Prostate gland (tissue), 2 donors: ENCODE results near the gene CSNK2A1. TPM values are rescaled to one million over a fixed set of nuclear protein-coding genes. Genes with fewer than 3 reads are reported as not detected.
"Not testable (repeated sequence)": the region's sequence is repeated elsewhere in the genome, so short reads cannot be mapped to it uniquely, and the experiment has no call there.

Experiments
- DNase-seq: peaks from one replicate; pipeline ENCODE4 v3.0.0-alpha.2; 2019; ENCODE audit warnings: low spot score
- H3K27ac ChIP-seq, 2 donors: fragments of 200-600 bp; sonication (generic); 2 replicates each; pipeline ENCODE4 v1.5.1; 2017 to 2019
- H3K27me3 ChIP-seq: fragments of 200-600 bp; sonication (generic); replicated peaks from 2 replicates; pipeline ENCODE4 v1.5.1; 2019; ENCODE audit not compliant: insufficient read depth
- H3K36me3 ChIP-seq, 2 donors: fragments of 200-600 bp; sonication (generic); 1 replicate in 1 of 2; 2 replicates in 1 of 2; pipeline versions ENCODE4 v1.5.1 to v1.8.1; 2017 to 2019
- H3K4me1 ChIP-seq: fragments of 200-600 bp; sonication (generic); replicated peaks from 2 replicates; pipeline ENCODE4 v1.5.1; 2019
- H3K4me3 ChIP-seq, 2 donors: fragments of 200-600 bp; sonication (generic); 2 replicates each; pipeline ENCODE4 v1.5.1; 2017 to 2019
- H3K9me3 ChIP-seq: fragments of 200-600 bp; sonication (generic); 2 replicates; pipeline ENCODE4 v1.5.1; 2017
- POLR2A ChIP-seq: fragments of 450-650 bp; IDR thresholded peaks from one replicate; pipeline ENCODE4 v1.6.1; 2016; ENCODE audit warnings: antibody characterized with exemption, mild to moderate bottlenecking
- POLR2AphosphoS5 ChIP-seq: sonication (generic); formaldehyde crosslinking; IDR thresholded peaks from one replicate; pipeline ENCODE4 v1.6.1; 2017; ENCODE audit warnings: antibody characterized with exemption
- WGBS: methylation state at CpG from one replicate; pipeline ENCODE4 v1.1.5; 2018; 5-methylcytosine and 5-hydroxymethylcytosine counted together
- intact Hi-C: fragments of 100-400 bp; cut with DNase I; formaldehyde crosslinking; loops from one replicate; pipeline ENCODE4 v1.14.2; 2022
- total RNA-seq, 2 donors: library from RNA; depleted of rRNA; stranded (reverse); fragments of >200 nt; gene quantifications; one replicate each; pipeline ENCODE4 v1.1.0, GENCODE V29; 2016
- TF ChIP-seq, protein P1 (sequence below), 4 experiments: fragments of 200-600 bp in 2 of 4; fragments of 450-650 bp in 2 of 4; sonication (generic) in 2 of 4; IDR thresholded peaks; 1 replicate in 3 of 4; 2 replicates in 1 of 4; pipeline ENCODE4 v1.5.1; 2016 to 2019; ENCODE audit warnings: antibody characterized with exemption in 4 of 4, mild to moderate bottlenecking in 2 of 4, moderate library complexity in 2 of 4

The CSNK2A1 gene
- total RNA-seq, 2 donors from 2014 or later = 66.9 to 152 TPM

DNA sequence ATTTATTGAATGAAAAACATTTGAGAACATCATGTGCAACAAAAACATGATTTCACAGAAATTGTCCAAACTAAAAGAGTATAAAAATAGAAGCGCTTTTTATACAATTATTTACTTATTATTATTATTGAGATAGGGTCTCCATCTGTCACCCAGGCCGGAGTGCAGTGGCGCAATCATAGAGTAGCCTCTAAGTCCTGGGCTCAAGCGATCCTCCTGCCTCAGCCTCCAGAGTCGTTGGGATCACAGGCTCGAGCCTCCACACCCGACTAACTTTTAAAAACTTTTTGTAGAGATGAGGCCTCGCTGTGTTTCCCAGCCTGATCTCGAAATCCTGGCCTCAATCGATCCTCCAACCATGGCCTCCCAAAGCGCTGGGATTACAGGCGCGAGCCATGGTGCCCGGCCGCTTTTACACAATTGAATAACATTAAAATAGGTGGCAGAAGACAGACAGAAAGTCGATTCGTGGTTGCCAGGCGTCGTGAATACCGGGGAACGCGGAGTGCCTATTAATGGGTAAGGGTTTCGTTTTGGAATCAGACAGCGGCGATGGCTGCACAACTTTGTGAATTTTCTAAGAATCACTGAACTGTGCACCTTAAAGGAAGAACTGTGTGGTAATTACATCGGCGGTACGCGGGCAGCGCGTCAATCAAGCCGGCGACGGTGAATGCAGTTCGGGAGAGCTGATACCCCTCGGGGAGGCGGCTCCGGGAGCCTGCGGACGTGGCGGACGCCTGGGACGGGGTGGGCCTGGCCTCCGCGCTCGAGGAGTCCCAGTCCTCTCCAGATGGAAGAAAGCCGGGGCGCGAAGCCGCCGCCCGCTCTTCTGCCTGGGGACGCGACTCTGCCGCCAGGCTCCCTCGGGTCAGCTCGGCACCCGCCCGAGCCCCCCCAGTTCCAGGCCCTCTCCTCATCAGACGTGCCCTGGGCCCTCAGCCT lies 82.1 kb downstream of the CSNK2A1 start:
- WGBS = 9% methylated on average over 48 of the region's 60 CpGs
- Histone ChIP-seq H3K4me3 (peak overlapping the region; percentile 70 to 92), H3K27ac (peak overlapping the region; percentile 83 to 97), H3K27me3 (no peaks in the 10 kb centered on the region), H3K4me1 (no peaks in the 10 kb centered on the region), H3K36me3 (no peaks in the 10 kb centered on the region), H3K9me3 (no peaks in the 10 kb centered on the region)
- intact Hi-C loops = loop anchor here (5.0 kb wide), 1 partner anchor 54 kb away; the partner anchor contains the start of gene RBCK1
- TF ChIP-seq POLR2A (no peak), POLR2AphosphoS5 (peak; percentile 13)
- peak; percentile 37 for DNase-seq

GRCh38 chr20:460707-461106 lies 82.9 kb downstream of the CSNK2A1 start:
- intact Hi-C loops = loop anchor here (5.0 kb wide), 1 partner anchor 53 kb away; the partner anchor contains the start of gene RBCK1
- peak; percentile 21 for DNase-seq
- peak overlapping the region in 1 of 2 donors; percentile 97 for H3K27ac ChIP-seq
- H3K9me3 ChIP-seq = no peaks in the 10 kb centered on the region
- 43% methylated on average over 2 of the region's 2 CpGs for WGBS
- no peaks in the 10 kb centered on the region for H3K4me1 ChIP-seq
- TF ChIP-seq, protein P1, sequence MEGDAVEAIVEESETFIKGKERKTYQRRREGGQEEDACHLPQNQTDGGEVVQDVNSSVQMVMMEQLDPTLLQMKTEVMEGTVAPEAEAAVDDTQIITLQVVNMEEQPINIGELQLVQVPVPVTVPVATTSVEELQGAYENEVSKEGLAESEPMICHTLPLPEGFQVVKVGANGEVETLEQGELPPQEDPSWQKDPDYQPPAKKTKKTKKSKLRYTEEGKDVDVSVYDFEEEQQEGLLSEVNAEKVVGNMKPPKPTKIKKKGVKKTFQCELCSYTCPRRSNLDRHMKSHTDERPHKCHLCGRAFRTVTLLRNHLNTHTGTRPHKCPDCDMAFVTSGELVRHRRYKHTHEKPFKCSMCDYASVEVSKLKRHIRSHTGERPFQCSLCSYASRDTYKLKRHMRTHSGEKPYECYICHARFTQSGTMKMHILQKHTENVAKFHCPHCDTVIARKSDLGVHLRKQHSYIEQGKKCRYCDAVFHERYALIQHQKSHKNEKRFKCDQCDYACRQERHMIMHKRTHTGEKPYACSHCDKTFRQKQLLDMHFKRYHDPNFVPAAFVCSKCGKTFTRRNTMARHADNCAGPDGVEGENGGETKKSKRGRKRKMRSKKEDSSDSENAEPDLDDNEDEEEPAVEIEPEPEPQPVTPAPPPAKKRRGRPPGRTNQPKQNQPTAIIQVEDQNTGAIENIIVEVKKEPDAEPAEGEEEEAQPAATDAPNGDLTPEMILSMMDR (IDR thresholded peaks at IDR 0.05) = no peak
- TF ChIP-seq POLR2A = no peak
- no peak for TF ChIP-seq POLR2AphosphoS5
- H3K4me3 ChIP-seq = peak overlapping the region in 1 of 2 donors; percentile 92
- no peaks in the 10 kb centered on the region for H3K36me3 ChIP-seq
- H3K27me3 ChIP-seq = no peaks in the 10 kb centered on the region

DNA sequence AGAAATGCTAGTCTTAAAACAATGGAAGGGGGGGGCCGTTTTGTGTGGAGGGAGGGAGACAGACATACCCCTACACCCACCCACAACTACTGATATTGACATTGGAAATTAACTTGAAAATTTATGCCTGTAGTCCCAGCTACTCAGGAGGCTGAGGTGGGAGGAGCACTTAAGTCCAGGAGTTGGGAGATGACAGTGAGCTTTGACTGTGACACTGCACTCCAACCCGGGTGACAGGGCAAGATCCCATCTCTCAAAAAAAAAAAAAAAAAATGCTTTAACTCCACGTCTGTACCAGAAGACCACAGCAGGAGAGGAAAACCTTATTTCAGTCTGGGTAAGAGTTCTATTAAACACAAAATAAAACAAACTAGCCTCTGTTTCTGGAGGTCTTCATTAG lies 83.4 kb downstream of the CSNK2A1 start:
- H3K27me3 ChIP-seq = no peaks in the 10 kb centered on the region
- intact Hi-C loops = loop anchor here (5.0 kb wide), 1 partner anchor 53 kb away; the partner anchor contains the start of gene RBCK1
- WGBS = 23% methylated on average over 3 of the region's 3 CpGs
- no peak overlapping the region for H3K4me3 ChIP-seq
- H3K4me1 ChIP-seq = no peaks in the 10 kb centered on the region
- no peaks in the 10 kb centered on the region for H3K9me3 ChIP-seq
- H3K27ac ChIP-seq = no peak overlapping the region
- DNase-seq = no peak
- TF ChIP-seq POLR2AphosphoS5 (no peak), POLR2A (no peak)
- TF ChIP-seq, protein P1 (IDR thresholded peaks at IDR 0.05) = no peak
- no peaks in the 10 kb centered on the region for H3K36me3 ChIP-seq

DNA sequence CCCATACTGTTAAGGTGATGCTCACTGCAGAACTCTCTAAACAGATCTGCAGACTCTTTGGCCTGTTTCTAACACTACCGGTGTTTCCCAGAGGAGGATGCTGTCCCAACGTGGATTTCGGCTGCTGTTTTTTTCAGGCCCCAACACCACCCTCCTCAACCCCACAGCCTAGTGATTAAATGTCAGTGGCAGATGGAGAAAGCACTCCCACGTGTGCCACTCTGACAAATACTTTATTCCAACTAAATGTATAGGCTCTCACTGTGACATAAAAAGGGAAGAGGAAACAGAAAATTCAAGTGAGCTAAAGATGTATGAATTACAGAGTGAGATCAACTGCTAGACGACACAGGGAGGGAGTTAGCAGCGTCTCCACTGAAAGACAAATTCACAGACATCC lies 84.8 kb downstream of the CSNK2A1 start:
- DNase-seq = no peak
- no peak for TF ChIP-seq POLR2AphosphoS5
- TF ChIP-seq, protein P1 (IDR thresholded peaks at IDR 0.05) = no peak
- TF ChIP-seq POLR2A = no peak
- H3K27me3 ChIP-seq = no peaks in the 10 kb centered on the region
- no peaks in the 10 kb centered on the region for H3K36me3 ChIP-seq
- intact Hi-C loops = no loop called here
- WGBS = 54% methylated on average over 6 of the region's 6 CpGs
- H3K4me1 ChIP-seq = no peaks in the 10 kb centered on the region
- H3K9me3 ChIP-seq = no peaks in the 10 kb centered on the region
- H3K4me3 ChIP-seq = no peak overlapping the region
- no peak overlapping the region for H3K27ac ChIP-seq

DNA sequence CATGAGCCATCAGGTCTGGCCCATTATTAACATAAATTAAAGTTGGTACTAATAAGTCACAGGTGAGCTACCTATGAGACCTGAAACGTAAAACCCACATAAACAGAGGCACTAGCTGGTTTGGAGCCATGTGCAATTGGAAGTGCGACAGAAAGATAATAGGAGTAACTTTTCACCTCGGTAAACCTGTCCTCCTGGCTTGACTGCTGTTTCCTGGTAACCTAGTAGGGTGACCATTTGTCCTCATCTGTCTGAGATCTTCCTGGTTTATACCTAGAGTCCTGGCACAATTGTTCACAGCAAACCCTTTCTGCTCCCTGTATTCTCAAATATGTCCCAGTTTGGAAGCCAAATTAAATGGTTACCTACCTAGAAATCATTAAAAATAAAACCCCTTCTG lies 88.6 kb downstream of the CSNK2A1 start:
- WGBS = 51% methylated on average over 3 of the region's 3 CpGs
- Histone ChIP-seq H3K27ac (peak overlapping the region in 1 of 2 donors; percentile 9), H3K4me1 (no peaks in the 10 kb centered on the region), H3K9me3 (no peaks in the 10 kb centered on the region), H3K36me3 (no peaks in the 10 kb centered on the region), H3K27me3 (no peaks in the 10 kb centered on the region), H3K4me3 (no peak overlapping the region)
- TF ChIP-seq POLR2AphosphoS5 = peak; percentile 48
- TF ChIP-seq, protein P1 (IDR thresholded peaks at IDR 0.05) = no peak
- DNase-seq = peak; percentile 39
- intact Hi-C loops = no loop called here

DNA sequence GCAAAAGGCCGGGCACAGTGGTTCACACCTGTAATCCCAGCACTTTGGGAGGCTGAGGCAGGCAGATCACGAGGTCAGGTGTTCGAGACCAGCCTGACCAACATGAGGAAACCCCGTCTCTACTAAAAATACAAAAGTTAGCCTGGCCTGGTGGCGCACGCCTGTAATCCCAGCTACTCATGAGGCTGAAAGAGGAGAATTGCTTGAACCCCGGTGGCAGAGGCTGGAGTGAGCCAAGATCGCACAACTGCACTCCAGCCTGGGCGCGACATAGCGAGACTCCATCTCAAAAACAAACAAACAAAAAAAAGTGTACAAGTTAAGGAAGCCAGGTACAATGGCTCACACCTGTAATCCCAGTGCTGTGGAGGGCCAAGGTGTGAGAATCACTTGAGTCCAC lies 91.6 kb downstream of the CSNK2A1 start:
- H3K9me3 ChIP-seq, H3K4me3 ChIP-seq, H3K27ac ChIP-seq, intact Hi-C loops, DNase-seq, H3K4me1 ChIP-seq, H3K36me3 ChIP-seq, H3K27me3 ChIP-seq: not testable (repeated sequence)
- WGBS = 94% methylated on average over 11 of the region's 11 CpGs
